BLaER1 treated with 17β-estradiol and CSF1 and Interleukin-3, amounts not matched to agents 10 nM and 100 nM (cell line): ENCODE results near the gene ETV3.
"Not testable (repeated sequence)": the region's sequence is repeated elsewhere in the genome, so short reads cannot be mapped to it uniquely, and the experiment has no call there.

ENCODE experiments used
- H3K27ac ChIP-seq, 11 experiments: shearing (Covaris generic); formaldehyde crosslinking; 2 replicates each; pipeline ENCODE4 v1.8.1; 2022
- H3K27me3 ChIP-seq, 11 experiments: shearing (Covaris generic); formaldehyde crosslinking; 2 replicates each; pipeline ENCODE4 v1.8.1; 2022
- H3K36me3 ChIP-seq, 11 experiments: shearing (Covaris generic); formaldehyde crosslinking; 2 replicates each; pipeline ENCODE4 v1.8.1; 2022
- H3K4me1 ChIP-seq, 10 experiments: shearing (Covaris generic); formaldehyde crosslinking; 2 replicates each; pipeline ENCODE4 v1.8.1; 2022
- H3K4me2 ChIP-seq, 11 experiments: shearing (Covaris generic); formaldehyde crosslinking; 2 replicates each; pipeline ENCODE4 v1.8.1; 2022
- H3K4me3 ChIP-seq, 10 experiments: shearing (Covaris generic); formaldehyde crosslinking; 2 replicates each; pipeline ENCODE4 v1.8.1; 2022
- H3K9ac ChIP-seq, 11 experiments: shearing (Covaris generic); formaldehyde crosslinking; 2 replicates each; pipeline ENCODE4 v1.8.1; 2022
- H3K9me3 ChIP-seq, 11 experiments: shearing (Covaris generic); formaldehyde crosslinking; replicated peaks in 1 of 11; 2 replicates each; pipeline ENCODE4 v1.8.1; 2022
- H4K20me1 ChIP-seq, 11 experiments: shearing (Covaris generic); formaldehyde crosslinking; 2 replicates each; pipeline ENCODE4 v1.8.1; 2022
- Cebpa-rat ChIP-seq, 11 experiments: shearing (Covaris generic); IDR thresholded peaks; 2 replicates each; pipeline ENCODE4 v1.8.1; 2022

Gene ETV3

DNA sequence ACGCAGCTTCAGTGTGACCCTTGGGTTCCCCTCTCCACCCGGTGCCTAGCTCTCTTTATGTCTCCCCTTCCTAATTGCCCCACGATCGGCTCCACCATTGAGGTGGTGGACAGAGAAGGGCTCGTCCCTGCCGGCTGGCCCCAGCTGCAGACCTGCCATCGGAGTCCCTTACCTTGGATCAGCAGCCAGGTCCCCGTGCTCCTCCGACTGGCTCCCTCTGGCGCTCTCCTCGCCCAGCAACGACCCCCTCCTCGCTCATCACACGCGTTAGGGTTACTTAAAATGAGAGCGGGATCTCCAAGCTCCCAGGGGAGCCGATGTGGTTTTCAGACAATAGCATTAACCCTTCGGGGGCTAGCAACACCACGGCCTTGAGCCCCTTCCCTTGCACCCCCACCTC lies 30.5 kb downstream of the ETV3 start:
- peaks cover 0 to 5% (median 0%) of the 10 kb centered on the region in 11 experiments; a peak in 2 of 22 replicates for H4K20me1 ChIP-seq
- TF ChIP-seq Cebpa-rat (IDR thresholded peaks at IDR 0.05) = no peak
- H3K4me3 ChIP-seq = no peak overlapping the region
- no peak overlapping the region for H3K9ac ChIP-seq
- peaks cover 0 to 6% (median 0%) of the 10 kb centered on the region in 11 experiments; a peak in 4 of 22 replicates for H3K27me3 ChIP-seq
- H3K27ac ChIP-seq = no peak overlapping the region
- H3K4me1 ChIP-seq = peaks cover 40 to 90% (median 47%) of the 10 kb centered on the region in 10 experiments
- H3K36me3 ChIP-seq = no peaks in the 10 kb centered on the region
- peak overlapping the region; percentile 61 to 89 (median 77) for H3K4me2 ChIP-seq
- H3K9me3 ChIP-seq = no peaks in the 10 kb centered on the region

DNA sequence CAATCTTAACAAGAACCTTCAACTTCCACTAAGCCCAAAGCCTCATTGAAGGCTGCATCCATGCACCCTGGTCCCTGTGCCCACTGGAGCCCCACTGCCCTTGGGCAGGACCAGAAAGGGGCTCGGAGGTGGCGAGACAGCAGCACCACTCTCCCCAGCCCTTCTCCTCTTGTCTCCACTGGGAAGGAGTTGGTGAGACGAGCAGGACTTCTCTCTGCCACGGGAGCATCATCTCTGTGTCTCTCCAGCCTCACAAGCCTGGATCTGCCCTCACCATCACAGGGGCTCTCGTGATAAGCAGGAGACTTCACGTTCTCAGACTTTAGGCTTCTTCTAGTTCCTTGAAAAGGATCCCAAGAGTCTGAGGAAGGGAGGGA lies 31.4 kb downstream of the ETV3 start:
- peak overlapping the region in 3 of 11 experiments; percentile 21 to 76 (median 43); a peak in 4 of 22 replicates for H3K27ac ChIP-seq
- H3K4me2 ChIP-seq = peak overlapping the region; percentile 58 to 89 (median 77); a peak in 21 of 22 replicates
- peak overlapping the region in 1 of 11 experiments; percentile 57; a peak in 2 of 22 replicates for H3K9ac ChIP-seq

DNA sequence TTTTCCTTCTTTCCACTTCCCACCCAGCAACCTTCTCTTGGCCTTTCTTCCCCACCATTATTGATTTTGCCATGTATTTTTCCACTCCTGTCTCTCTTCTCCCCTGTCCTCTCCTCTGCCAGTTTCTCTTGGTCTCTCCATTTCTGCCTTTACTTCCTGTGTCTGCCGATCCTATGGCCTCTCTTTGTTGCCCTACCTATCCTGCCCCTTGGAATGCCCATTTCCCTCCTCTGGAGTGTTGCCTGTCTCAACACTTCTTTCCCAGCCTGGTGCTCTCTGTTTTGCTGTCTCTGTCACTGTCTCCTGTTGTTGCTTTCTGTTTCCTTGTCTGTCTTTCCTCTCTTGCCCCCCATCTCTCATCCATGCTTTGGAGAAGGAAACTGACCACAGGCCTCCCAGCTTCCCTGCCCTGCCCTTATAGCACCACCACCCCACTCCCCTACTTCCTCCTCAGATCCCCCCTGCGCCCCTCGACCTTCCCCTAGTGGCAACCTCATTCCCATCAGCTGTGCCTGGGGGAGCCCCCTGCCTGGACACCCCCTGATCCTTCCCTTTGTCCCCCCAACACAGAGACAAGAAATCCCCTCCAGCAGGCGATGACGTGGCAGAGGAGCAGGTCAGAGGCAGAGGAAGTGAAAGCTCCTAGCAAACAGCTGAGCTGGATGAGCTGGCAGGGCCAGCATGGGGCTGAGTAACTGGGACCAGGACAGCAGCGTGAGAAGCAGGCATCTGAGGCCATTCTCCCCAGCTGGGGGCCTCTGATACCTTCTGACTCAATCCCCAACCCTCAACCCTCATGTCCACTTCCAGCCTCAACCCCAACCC lies 32.0 kb downstream of the ETV3 start:
- peaks cover 38 to 79% (median 45%) of the 10 kb centered on the region in 10 experiments for H3K4me1 ChIP-seq
- H3K9me3 ChIP-seq = no peaks in the 10 kb centered on the region
- peaks cover 0 to 6% (median 0%) of the 10 kb centered on the region in 11 experiments; a peak in 4 of 22 replicates for H3K27me3 ChIP-seq
- peak overlapping the region in 3 of 11 experiments; percentile 31 to 57 (median 36); a peak in 4 of 22 replicates for H3K9ac ChIP-seq
- H4K20me1 ChIP-seq = peaks cover 0 to 5% (median 0%) of the 10 kb centered on the region in 11 experiments; a peak in 1 of 22 replicates
- H3K36me3 ChIP-seq = no peaks in the 10 kb centered on the region
- peak overlapping the region in 5 of 11 experiments; percentile 8 to 76 (median 64); a peak in 7 of 22 replicates for H3K27ac ChIP-seq
- TF ChIP-seq Cebpa-rat (IDR thresholded peaks at IDR 0.05) = no peak
- no peak overlapping the region for H3K4me3 ChIP-seq
- peak overlapping the region; percentile 38 to 89 (median 77); a peak in 21 of 22 replicates for H3K4me2 ChIP-seq

More for the DNA sequence above, 31.4 kb downstream of the ETV3 start:
- no peak for TF ChIP-seq Cebpa-rat (IDR thresholded peaks at IDR 0.05)
- Histone ChIP-seq H4K20me1 (peaks cover 0 to 5% (median 0%) of the 10 kb centered on the region in 11 experiments; a peak in 1 of 22 replicates), H3K9me3 (no peaks in the 10 kb centered on the region), H3K4me1 (peaks cover 40 to 83% (median 46%) of the 10 kb centered on the region in 10 experiments), H3K27me3 (peaks cover 0 to 6% (median 0%) of the 10 kb centered on the region in 11 experiments; a peak in 4 of 22 replicates), H3K4me3 (no peak overlapping the region), H3K36me3 (no peaks in the 10 kb centered on the region)

DNA sequence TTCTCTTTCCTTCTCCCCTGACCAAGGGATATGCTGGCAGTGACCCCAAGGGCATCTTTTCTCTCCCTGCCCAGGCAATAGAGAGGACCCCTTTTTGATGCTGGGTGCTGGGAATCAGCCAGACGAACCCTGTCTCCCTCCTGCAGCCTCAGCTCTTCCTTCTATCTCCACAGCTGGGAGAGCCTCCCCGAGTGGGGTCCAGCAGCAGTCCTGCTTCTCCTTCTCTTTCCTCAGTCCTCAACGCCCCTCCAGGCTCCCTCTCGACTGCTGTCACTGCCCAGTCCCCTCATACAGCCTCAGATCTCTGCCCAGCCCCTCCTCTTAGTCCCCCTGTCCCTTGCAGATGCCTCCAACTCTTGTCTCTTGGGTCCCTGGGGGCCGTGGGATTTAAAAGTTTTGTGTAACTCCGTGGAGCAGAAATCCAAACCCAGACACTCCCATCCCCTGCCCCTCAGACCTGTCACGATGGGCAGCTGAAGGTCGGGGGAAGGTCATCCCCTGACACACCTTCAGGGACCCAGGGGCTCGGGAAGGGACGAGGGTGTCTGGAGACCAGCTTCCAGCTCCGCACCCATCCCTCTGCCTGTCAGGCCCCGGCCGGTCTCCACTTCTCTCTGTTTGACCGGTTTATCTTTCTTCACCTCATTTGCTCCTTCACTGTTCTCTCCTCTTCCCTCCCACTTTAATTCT lies 32.8 kb downstream of the ETV3 start:
- Histone ChIP-seq H3K36me3 (no peaks in the 10 kb centered on the region), H3K27ac (peak overlapping the region in 4 of 11 experiments; percentile 8 to 76 (median 68); a peak in 6 of 22 replicates), H3K4me2 (peak overlapping the region; percentile 38 to 89 (median 77); a peak in 19 of 22 replicates), H3K27me3 (peaks cover 0 to 6% (median 0%) of the 10 kb centered on the region in 11 experiments; a peak in 4 of 22 replicates), H3K4me3 (no peak overlapping the region; a peak in 1 of 20 replicates), H3K9ac (0 out of 22 replicates have a peak overlapping the region, but pooled peaks of 2 of the 11 experiments have one; percentile 36 to 57), H3K9me3 (no peaks in the 10 kb centered on the region), H4K20me1 (peaks cover 0 to 5% (median 0%) of the 10 kb centered on the region in 11 experiments; a peak in 1 of 22 replicates), H3K4me1 (peaks cover 31 to 79% (median 37%) of the 10 kb centered on the region in 10 experiments)
- no peak for TF ChIP-seq Cebpa-rat (IDR thresholded peaks at IDR 0.05)

DNA sequence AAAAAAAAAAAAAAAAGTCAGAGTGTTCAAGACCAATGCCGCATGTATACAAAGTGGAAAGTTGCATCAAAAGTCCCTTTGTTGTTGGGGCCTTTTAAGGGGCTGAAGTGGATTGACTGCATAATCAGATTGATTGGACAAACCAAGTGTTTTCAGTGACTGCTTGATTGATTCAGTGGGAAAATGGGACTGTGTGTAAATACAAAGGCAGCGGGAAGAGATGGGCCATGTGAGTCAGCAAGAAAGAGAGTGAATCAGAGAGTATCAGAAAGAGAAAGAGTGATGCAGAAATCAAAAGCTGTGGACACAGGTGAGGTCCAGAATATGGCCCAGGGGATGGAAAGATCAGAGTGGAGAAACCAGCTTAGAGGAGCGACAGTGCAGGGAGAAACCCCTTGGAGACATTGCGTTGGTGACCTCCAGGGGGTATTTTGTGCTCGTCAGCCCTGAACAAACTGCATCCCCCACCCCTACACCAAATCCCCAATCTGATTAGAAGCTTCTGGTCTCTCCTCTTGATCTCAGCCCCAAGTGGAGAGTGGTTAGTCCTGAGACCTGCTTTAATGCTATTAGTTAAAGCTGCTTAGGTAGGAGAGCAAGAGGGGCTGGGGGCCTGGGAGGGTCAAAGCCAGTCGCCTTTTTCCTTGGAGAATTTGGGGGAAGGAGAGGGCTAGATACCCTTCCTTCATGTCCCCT lies 33.4 kb downstream of the ETV3 start:
- Histone ChIP-seq H3K4me3 (no peak overlapping the region), H3K4me2 (peak overlapping the region in 8 of 11 experiments; percentile 61 to 89 (median 81); a peak in 10 of 22 replicates), H3K27ac (peak overlapping the region in 1 of 11 experiments; percentile 76; a peak in 2 of 22 replicates), H3K9ac (no peak overlapping the region), H3K27me3 (peaks cover 0 to 6% (median 0%) of the 10 kb centered on the region in 11 experiments; a peak in 4 of 22 replicates), H3K4me1 (peaks cover 33 to 79% (median 38%) of the 10 kb centered on the region in 10 experiments), H3K36me3 (no peaks in the 10 kb centered on the region), H3K9me3 (no peaks in the 10 kb centered on the region), H4K20me1 (peaks cover 0 to 5% (median 0%) of the 10 kb centered on the region in 11 experiments; a peak in 1 of 22 replicates)
- no peak for TF ChIP-seq Cebpa-rat (IDR thresholded peaks at IDR 0.05)

DNA sequence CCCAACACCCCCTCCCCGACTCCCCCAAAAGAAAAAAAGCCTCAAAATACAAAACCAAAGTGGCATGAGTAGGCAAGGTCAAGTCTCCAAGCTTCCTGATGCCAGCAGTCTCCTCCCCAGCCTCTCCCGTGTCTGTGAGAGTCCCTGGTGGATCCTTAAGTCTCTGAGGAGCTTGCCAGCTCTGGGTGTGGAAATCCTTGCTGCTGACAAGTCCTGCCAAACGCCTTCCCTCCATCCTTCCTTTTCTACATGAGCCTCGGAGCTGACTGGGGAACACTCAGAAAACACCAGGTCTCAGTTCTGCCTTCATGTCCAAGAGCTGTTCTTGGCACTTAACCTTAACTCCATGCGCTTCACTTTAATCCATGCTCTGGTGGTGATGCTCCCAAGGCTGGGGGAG lies 34.9 kb downstream of the ETV3 start:
- Histone ChIP-seq H3K4me2 (peak overlapping the region in 2 of 11 experiments; percentile 13 to 38; a peak in 1 of 22 replicates), H3K9ac (no peak overlapping the region), H3K4me3 (no peak overlapping the region), H3K4me1 (peaks cover 38 to 81% (median 49%) of the 10 kb centered on the region in 10 experiments), H3K27me3 (peaks cover 0 to 6% (median 0%) of the 10 kb centered on the region in 11 experiments; a peak in 4 of 22 replicates), H3K27ac (no peak overlapping the region), H4K20me1 (peaks cover 0 to 5% (median 0%) of the 10 kb centered on the region in 11 experiments; a peak in 1 of 22 replicates), H3K9me3 (no peaks in the 10 kb centered on the region), H3K36me3 (no peaks in the 10 kb centered on the region)
- no peak for TF ChIP-seq Cebpa-rat (IDR thresholded peaks at IDR 0.05)

DNA sequence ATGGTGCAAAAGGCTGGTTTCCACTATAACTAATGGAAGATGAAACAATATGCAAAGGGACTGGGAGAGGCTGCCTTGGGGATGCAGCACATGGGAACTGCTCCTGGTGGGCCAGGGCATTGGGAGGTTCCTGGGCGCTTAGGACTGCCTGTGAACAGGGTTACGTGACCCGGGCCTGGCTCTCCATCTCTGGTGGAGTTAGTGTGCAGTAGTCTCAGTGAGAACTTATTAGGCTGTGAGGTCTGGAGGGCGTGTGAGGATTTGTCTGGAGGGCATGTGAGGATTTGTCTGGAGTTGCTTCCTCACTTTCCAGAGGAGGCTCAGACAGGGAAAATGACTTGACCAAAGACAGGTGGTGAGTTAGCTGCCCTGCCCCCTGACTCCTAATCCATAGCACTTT lies 37.0 kb downstream of the ETV3 start:
- H3K27me3 ChIP-seq = no peaks in the 10 kb centered on the region
- H3K9ac ChIP-seq = no peak overlapping the region
- H3K27ac ChIP-seq = no peak overlapping the region
- peak overlapping the region in 1 of 11 experiments; percentile 30; a peak in 1 of 22 replicates for H3K4me2 ChIP-seq
- no peak for TF ChIP-seq Cebpa-rat (IDR thresholded peaks at IDR 0.05)
- no peaks in the 10 kb centered on the region for H4K20me1 ChIP-seq
- peaks cover 17 to 60% (median 28%) of the 10 kb centered on the region in 10 experiments for H3K4me1 ChIP-seq
- no peak overlapping the region for H3K4me3 ChIP-seq
- H3K36me3 ChIP-seq = no peaks in the 10 kb centered on the region
- H3K9me3 ChIP-seq = no peaks in the 10 kb centered on the region

DNA sequence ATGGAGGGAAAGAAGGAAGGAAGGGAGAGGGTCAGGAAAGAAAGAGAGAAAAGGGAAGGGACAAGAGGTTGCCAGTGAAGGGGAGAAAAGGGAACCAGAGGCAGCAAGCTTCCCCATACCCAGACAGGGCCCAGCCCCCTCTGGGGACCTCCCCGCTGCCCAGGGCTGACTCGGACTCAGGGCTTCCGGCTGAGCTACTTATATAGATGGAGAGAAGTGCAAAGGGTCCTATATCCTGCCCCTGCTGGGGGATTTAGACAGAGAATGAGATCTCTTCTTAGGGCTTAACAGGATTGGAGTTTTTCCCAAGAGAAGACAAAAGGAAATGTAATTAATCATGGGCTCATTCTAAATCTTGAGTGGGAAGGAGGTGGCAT lies 38.6 kb downstream of the ETV3 start, which contains the start of gene ETV3L:
ETV3L (minus strand) TSS at position 176 of the 377 bp plus-strand sequence. CDS start 285 bp downstream, outside the sequence.
- peak within 1 kb of the TSS; percentile 24 to 62 (median 51) for H3K4me2 ChIP-seq
- H3K9me3 ChIP-seq = no peaks in the 10 kb centered on the region
- H3K4me1 ChIP-seq = peaks cover 8 to 45% (median 15%) of the 10 kb centered on the region in 10 experiments
- no peaks in the 10 kb centered on the region for H3K27me3 ChIP-seq
- no peak within 1 kb of the TSS for H3K27ac ChIP-seq
- no peak within 1 kb of the TSS for H3K4me3 ChIP-seq
- no peak within 1 kb of the TSS for H3K9ac ChIP-seq
- H3K36me3 ChIP-seq = no peaks in the 10 kb centered on the region
- no peak for TF ChIP-seq Cebpa-rat (IDR thresholded peaks at IDR 0.05)
- no peaks in the 10 kb centered on the region for H4K20me1 ChIP-seq

DNA sequence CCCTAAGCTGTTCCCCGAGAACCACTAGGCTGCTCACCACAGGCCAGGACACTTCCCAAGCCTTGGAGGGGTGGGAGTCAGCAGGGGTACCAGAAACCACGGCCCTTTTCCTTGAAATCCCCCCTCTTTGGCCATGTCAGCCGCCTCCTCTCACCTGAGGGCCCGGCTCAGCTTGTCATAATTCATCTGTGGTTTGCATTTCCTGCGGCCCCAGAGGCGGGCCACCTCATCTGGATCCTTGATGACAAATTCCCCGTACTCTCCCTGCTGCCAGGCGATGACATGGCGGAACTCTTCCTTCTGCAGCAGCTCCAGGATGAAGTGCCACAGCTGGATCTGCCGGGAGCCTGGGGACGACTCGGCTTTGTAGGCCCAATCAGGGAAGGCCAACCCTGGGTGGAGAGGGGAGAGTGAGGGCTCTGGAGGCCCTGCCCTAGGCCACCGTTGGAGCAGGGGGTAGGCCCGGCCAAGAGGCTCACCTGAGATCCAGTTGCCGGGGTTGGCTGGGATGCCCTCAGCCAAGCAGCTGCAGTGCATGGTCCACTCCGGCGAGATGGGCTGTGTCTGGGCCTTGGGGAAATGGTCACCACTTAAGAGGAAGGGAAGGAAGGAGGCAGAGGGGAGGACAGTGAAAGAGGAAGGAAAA lies 39.1 kb downstream of the ETV3 start:
- H3K27me3 ChIP-seq, H3K27ac ChIP-seq, H3K9ac ChIP-seq, H4K20me1 ChIP-seq, H3K4me3 ChIP-seq, H3K9me3 ChIP-seq, H3K36me3 ChIP-seq: not testable (repeated sequence)
- Histone ChIP-seq H3K4me1 (peaks cover 8 to 40% (median 15%) of the 10 kb centered on the region in 10 experiments), H3K4me2 (peak overlapping the region; percentile 24 to 62 (median 51))
